ENCODE data around the gene TREM2. TPM values are rescaled to one million over a fixed set of nuclear protein-coding genes. Genes with fewer than 3 reads are reported as not detected.

The TREM2 gene
- polyA plus RNA-seq, 1 donor from 2014 or later: not detected

GRCh38 chr6:41157323-41157722 is 5.6 kb downstream of the TREM2 start:
- no peak overlapping the region for H2AFZ ChIP-seq (ENCODE audit: low read depth, low read length)
- H3K9me3 ChIP-seq (ENCODE audit: low read length): no peaks in the 10 kb centered on the region
- no peaks in the 10 kb centered on the region for H3K27me3 ChIP-seq (ENCODE audit: insufficient read depth, low read depth, low read length)
- H3K79me2 ChIP-seq (replicated peaks; ENCODE audit: insufficient read depth, low read length): no peaks in the 10 kb centered on the region
- H3K27ac ChIP-seq (ENCODE audit: low read length): no peak overlapping the region
- H3K4me2 ChIP-seq (ENCODE audit: low read length): no peak overlapping the region
- H3K36me3 ChIP-seq (ENCODE audit: insufficient read depth, low read length): no peaks in the 10 kb centered on the region
- no peak overlapping the region for H3K4me3 ChIP-seq (ENCODE audit: low read length)
- H3K9ac ChIP-seq (ENCODE audit: low read length): no peak overlapping the region
- no peaks in the 10 kb centered on the region for H3F3A ChIP-seq (ENCODE audit: insufficient read depth, low read length, poor library complexity, severe bottlenecking)
- H3K9me2 ChIP-seq (ENCODE audit: insufficient read depth, low read length): no peaks in the 10 kb centered on the region
- H4K20me1 ChIP-seq (ENCODE audit: insufficient read depth): no peaks in the 10 kb centered on the region
- TF ChIP-seq POLR2AphosphoS5 (IDR thresholded peaks at IDR 0.05): no peak
- no peak for TF ChIP-seq EP300 (conservative IDR thresholded peaks at IDR 0.05; ENCODE audit: poor library complexity, severe bottlenecking)
- no peak for TF ChIP-seq RAD21 (conservative IDR thresholded peaks at IDR 0.05)
- no peak for TF ChIP-seq REST (IDR thresholded peaks at IDR 0.05; ENCODE audit: borderline replicate concordance)
- TF ChIP-seq CTCF (IDR thresholded peaks at IDR 0.05; ENCODE audit: poor library complexity, severe bottlenecking): no peak

- no peak overlapping the region for H3K4me2 ChIP-seq (ENCODE audit: low read length)
- no peak overlapping the region for H3K4me3 ChIP-seq (ENCODE audit: low read length)
- H3K9me3 ChIP-seq (ENCODE audit: low read length): no peaks in the 10 kb centered on the region
- H2AFZ ChIP-seq (ENCODE audit: low read depth, low read length): no peak overlapping the region
- H3F3A ChIP-seq (ENCODE audit: insufficient read depth, low read length, poor library complexity, severe bottlenecking): no peaks in the 10 kb centered on the region
- no peak for TF ChIP-seq EZH2 (IDR thresholded peaks at IDR 0.05; ENCODE audit: borderline replicate concordance, insufficient read depth, low read length, poor library complexity, severe bottlenecking)
- no peak for TF ChIP-seq RAD21 (conservative IDR thresholded peaks at IDR 0.05)
- TF ChIP-seq CTCF (IDR thresholded peaks at IDR 0.05; ENCODE audit: poor library complexity, severe bottlenecking): no peak
- TF ChIP-seq REST (IDR thresholded peaks at IDR 0.05; ENCODE audit: borderline replicate concordance): no peak
- TF ChIP-seq POLR2AphosphoS5 (IDR thresholded peaks at IDR 0.05): no peak
- no peak for TF ChIP-seq SMC3 (conservative IDR thresholded peaks at IDR 0.05; ENCODE audit: poor library complexity)
- TF ChIP-seq MXI1 (conservative IDR thresholded peaks at IDR 0.05; ENCODE audit: poor library complexity, severe bottlenecking): no peak
- no peak for TF ChIP-seq EP300 (conservative IDR thresholded peaks at IDR 0.05; ENCODE audit: poor library complexity, severe bottlenecking)
- TF ChIP-seq TAF1 (IDR thresholded peaks at IDR 0.05; ENCODE audit: low read depth): no peak
- no peak overlapping the region for H3K27ac ChIP-seq (ENCODE audit: low read length)
- no peaks in the 10 kb centered on the region for H3K36me3 ChIP-seq (ENCODE audit: insufficient read depth, low read length)
- no peak overlapping the region for H3K9ac ChIP-seq (ENCODE audit: low read length)
- no peaks in the 10 kb centered on the region for H3K9me2 ChIP-seq (ENCODE audit: insufficient read depth, low read length)
- no peaks in the 10 kb centered on the region for H3K27me3 ChIP-seq (ENCODE audit: insufficient read depth, low read depth, low read length)
- H4K20me1 ChIP-seq (ENCODE audit: insufficient read depth): no peaks in the 10 kb centered on the region
- H3K79me2 ChIP-seq (replicated peaks; ENCODE audit: insufficient read depth, low read length): no peaks in the 10 kb centered on the region
Observed at GRCh38 chr6:41156771-41157170, 6.1 kb downstream of the TREM2 start.
